ENCODE results near the gene CHIT1.
A peak's percentile ranks its signal among the peaks of the same experiment; 100 is the strongest.
"Not testable (repeated sequence)": the region's sequence is repeated elsewhere in the genome, so short reads cannot be mapped to it uniquely, and the experiment has no call there.

CHIT1 gene

DNA sequence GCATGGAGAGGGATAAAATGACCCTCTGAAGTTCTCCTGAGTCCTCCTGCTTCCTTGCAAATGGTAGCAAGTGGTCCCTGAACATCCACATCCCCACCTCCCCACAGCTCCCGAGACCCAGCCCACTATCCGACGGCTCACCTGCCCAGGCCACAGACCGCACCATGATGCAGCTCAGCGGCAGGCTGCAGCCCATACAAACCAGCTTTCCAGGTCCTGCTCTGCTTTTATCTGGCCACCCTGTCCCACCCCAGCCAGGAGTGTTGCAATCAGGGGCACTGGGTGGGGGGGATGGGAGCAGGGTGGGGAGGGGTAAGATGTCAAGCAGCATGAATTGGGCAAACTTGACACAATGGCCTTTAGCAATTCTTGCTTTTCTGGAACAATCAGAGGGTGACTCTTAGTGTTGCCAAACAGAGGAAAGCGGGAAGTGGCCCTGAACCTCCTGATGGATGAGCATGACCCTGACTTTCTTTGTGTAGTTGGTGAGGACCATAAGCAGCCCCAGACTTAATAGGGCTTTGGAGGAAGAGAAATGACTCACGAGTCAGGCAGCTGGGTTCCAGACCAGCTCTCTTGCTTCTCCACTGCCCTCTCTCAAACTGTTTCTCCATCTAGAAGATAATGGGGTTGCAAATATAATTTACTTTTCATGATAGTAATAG lies at the start of gene CHIT1:
Gene CHIT1 (minus strand): TSS at position 203 of the 665 bp plus-strand sequence. CDS start 37 bp downstream, at position 166.
- DNase-seq (ENCODE audit: low read depth) = no peak

DNA sequence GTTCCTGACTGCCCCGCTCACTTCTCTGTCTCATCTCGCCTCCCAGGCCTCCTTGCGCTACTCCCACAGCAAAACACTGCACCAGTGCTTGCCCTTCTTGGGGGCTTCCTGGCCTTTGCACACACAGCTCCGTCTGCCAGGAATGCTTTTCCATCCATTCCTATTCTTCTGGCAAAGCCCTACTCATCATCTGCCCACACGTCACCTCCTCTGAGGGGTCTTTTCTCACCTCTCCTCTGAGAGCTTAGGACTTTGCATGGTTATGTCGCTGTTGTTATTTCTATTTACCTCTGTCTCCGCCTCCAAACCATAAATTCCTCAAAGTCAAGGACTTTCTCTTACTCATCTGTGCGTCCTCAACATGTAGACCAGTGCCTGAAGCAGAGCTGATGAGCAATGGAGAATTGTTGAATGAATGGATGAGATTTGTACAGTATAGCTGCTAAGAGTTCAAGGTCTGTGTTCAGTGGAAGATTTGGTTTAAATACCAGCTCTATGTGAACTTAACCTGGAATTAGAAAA lies 49.5 kb upstream of the CHIT1 start:
- DNase-seq (ENCODE audit: low read depth) = no peak

DNA sequence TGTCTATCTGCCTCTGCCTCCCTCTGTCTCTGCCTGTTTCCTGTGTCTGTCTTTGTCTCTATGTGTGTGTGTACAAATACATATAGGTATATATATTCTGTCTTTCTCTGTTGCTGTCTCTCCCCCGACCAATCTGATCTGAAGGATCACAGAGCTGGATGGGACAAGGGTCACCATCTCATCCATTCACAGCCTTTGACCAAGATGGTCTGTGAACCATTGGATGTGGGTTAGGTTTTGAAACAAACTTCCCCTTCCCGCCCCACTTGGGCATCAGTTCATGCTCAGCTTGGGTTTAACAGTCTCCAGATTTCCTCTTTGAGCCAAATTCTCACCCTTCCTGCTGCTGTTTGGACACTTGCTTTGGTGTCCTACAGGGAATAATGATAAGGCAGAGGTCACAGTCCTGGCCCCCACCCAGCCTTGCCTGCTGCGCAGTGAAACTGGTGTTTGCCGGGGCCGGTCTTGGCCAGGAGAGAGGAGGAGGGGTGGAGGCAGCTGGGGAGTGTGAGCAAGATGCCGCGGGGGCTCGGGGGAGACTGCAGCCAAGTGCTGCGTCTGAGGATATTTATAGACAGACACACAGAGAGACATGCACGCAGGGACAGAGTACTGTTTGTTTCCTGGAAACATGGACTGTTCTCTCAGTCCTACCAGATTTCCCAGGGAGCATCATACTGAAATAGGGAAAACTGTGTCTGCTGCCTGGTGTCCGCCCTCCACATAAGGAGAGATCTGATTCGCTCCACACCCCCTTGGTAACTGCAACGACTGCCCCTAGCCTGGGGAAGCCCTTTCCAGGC lies 48.8 kb upstream of the CHIT1 start:
- no peak for DNase-seq (ENCODE audit: low read depth)

DNA sequence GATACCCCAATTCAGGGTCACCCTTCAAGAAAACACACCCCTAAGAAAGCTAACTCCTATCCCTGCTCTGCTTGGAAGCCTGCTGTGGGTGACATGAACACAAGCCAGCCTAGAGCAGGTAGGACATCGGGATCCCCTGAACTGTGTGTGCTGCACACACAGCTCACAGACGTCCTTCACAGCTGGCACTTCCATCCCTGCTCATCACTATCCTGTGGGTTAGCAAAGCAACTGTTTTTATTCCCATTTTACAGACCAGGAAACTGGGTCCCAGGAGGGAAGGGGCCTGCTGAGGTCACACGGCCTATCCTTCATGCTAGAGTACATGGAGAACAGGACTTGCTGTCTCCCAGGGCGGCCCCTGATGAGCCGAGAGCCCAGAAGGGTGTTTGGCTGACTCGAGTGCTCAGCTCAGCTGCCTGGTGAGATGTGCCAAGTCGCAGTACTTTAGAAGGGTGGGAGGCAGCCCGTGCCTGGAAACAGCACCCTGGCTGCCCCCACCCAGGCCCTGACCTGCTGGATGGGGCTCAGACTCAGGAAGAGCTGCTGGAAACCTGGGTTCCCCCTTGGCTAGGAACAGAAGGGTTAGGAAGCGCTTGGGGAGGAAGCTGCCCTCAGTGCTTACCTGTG lies 47.6 kb upstream of the CHIT1 start:
- DNase-seq (ENCODE audit: low read depth) = no peak

DNA sequence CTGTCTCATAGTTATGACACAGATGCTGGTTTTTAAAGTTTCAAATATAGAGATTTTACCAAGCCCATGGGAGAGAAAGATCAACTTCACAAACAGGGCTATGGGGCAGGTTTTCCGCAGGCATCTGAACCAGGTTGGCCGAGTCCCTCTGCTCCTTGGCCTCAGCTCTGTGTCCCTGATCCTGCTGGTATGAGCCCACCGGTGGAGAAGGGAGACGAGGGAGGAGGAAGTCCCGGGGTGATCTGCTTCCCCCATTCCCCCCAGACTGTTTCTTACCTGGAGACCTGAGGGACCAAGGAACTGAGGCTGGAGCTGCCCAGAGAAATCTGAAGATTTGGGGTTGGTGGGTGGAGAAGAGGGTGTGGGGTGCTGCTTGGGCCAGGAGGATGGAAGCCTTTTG lies 46.9 kb upstream of the CHIT1 start:
- DNase-seq (ENCODE audit: low read depth) = no peak

DNA sequence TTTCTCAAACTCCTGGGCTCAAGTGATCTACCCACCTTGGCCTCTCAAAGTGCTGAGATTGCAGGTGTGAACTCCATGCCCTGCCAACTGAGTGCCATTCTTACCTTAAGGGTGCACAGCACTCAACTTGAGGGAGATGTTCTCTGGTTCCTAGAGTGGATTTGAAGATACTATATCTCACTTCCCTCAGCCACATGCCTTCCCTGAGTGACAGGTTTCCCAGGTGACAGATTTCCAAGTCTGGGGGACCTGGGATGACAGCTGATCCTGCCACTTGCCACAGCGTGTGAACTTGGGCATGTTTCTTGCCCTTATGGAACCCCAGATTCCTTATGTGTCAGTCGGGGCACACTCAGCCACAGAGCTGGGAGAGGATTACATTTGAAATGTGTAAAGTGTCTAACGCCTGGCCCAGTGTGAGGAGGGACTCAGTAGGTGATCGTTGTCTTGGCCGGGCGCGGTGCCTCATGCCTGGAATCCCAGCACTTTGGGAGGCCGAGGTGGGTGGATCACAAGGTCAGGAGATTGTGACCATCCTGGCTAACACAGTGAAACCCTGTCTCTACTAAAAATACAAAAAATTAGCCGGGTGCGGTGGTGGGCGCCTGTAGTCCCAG lies 46.3 kb upstream of the CHIT1 start:
- DNase-seq (ENCODE audit: low read depth) = no peak

DNA sequence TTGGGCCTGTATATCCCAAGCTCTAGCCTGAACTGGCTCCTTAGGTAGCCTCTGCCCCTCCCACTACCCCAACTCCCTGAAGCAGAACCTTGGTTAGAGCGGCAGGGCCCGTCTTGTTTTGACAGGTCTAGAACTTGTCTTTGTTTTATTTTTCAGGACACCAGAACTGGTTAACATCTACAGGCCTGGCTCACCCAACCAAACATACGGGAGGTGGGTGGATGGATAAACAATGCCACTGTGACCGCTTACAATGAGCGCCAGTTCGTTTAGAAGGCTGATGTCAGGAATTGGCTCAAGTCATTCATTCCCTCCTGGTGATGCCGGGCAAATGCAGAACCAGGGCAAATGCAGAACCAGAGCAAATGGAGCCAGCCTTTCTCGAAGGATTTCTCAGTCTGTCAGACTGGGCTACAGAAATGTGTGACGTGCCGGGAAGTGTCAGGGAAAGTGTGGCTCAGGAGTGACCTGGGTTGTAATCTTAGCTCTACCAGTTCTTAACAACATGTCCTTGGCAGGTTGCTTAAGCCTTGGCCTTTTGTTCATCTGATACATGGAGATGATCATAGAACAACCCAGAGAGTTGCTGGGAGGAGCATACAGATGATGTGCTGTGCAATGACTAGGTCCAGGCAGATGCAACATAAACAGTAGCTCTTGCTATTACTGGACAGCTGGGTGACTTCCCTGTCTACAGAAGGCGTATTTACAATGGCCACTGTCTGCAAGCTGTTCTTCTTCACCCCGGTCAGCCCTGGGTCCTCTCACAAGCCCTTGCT lies 45.3 kb upstream of the CHIT1 start:
- no peak for DNase-seq (ENCODE audit: low read depth)

DNA sequence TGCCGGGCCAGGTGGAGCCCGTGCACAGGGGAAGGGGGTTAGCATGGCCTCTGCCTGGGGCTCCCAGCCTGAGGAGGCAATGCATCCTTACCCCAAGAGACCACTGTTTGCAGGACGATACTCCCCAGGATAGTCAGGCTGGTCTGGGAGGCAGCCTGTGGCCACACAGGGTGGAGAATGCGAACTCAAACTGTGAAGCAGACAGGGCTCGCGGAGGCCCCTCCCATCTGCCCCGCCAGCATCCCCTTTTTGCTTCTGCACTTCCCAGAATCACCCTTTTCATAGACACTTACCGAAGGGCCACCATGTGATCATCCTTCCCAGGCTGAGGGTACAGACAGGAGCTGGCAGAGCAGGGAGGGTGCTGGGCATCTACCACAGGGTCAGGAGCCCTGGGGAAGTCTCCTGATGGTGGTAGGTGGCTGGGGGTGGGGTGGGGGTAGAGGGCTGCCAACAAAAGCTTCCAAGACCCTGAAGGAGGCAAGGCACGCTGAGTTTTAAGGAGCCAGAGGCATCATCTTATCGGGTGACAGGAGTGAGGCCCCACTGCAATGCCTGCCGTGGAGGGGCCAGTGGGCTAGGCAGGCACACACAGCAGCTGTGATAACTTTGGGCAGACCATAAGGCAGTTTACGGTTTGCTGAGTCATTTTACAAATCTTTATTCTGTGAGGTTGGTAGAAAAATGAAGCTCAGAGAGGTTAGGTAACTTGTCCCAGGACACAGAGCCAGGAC lies 44.6 kb upstream of the CHIT1 start:
- DNase-seq (ENCODE audit: low read depth) = no peak

DNA sequence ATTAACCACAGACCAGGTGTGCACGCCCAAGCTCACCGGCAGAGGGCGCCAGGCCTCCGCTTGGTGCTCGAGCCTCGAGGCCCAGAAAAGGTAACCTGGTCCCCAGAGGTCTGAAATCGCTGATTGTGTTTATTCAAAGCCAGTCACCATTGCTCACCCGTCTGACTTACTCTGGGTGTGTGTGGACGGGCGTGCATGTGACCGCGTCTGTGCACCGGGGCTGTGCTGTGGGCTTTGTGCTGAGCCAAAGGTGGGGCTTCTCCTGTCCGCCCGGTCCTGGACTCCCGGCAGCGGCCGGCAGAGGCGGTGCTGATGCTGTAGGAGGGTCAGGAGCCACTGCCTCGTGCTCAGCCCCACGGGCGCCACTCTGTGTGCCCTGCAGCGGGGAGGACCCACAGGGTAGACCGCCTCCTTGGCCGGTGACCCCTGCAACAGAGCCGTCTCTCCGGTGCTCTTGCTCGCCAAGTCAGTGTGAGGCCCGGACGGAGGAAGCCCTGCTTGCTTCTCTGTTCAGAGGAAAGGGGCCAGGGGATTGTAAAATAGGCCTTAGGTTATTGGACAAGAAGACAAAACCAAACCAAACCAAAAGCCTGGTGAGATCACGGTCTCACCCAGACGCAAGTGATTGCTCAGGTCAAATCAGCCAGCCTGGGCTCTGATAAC lies 43.9 kb upstream of the CHIT1 start:
- no peak for DNase-seq (ENCODE audit: low read depth)

DNA sequence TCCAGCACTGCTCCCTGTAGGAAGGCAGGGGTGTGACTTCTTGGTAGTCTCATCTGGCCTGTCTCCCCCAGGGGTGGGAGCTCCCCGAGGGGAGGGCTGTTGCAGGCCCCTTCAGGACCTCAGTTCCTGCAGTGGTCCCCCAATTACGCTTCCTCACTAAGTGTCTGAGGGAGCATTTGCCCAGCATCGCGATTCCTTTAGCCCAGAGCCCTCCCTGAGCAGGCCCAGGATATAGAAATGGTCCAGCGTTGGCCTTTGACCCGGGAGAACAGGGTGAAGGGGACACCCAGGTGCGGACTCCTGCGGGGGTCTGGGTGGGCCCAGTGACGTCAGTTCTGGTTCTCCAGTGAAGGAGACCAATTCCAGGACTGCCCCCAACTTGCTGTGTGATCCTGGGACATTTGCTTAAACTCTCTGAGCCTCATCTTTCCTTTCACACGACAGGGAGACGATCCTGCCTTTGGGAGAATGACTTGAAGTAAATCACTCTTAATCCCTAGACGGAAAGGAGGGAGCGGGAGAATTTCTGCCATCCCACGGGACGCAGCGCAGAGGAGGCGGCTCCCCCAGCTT lies 43.2 kb upstream of the CHIT1 start:
- DNase-seq (ENCODE audit: low read depth) = no peak

DNA sequence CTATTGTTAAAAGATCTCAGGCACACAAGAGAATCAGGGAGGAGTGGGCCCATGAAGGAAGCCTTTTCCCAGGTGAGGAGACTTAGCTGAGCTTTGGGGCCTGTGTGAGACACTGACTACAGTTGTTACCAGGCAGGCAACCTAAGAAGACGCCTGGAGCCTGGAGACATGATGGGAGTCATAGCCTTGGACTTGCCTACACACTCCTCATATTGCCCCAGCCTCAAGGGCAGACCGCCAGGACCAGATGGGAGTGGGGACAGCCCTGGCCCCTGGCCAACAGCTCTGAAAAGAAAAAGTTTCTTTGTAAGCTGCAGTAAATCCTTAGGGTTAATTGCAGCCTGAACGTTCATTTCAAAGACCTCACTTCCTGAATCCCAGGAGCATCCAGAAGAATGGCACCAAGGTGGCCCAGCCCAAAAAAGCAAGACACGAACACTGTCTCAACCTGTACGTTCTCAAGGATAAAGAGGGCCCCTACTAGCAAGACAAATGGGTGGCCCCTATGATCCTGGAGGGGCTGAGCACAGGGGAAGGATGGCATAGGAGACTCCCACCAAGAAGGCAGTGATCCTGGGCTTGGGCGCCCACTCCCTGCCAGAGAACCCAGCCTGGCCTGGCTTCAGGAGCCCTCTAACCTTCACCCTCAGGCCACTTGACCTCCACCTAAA lies 42.6 kb upstream of the CHIT1 start:
- DNase-seq (ENCODE audit: low read depth) = no peak

DNA sequence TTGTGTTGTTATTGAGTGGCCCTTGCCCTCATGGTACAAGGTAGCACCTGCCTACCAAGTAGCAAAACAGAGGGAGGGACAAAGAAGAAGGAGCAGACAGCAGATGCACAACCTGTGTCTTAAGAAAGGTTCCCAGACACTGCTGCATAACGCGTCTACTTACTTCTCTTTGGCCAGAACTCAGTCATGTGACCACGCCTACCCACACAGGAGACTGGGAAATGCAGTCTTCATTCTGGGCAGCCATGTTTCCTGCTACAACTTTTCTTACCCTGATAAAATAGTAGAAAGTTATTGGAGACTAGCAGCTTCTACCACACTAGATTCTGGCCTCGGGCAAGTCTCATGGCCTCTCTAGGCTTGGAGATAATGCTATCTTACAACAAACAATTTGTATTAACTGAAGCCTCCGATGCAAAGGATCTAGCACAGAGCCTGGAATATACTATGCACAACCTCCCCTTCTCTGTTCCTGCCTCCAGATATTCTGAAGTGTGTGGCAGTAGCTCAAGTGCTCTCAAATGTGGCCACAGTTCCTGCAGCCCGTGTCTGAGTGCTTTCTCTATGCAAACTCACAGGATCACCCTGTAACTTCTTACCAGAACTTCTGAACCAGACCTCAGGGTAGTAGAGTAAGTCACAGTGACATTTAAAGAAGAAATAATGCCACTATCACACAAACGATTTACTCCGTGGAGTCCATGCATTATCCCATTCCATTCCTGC lies 41.7 kb upstream of the CHIT1 start:
- DNase-seq (ENCODE audit: low read depth) = no peak

DNA sequence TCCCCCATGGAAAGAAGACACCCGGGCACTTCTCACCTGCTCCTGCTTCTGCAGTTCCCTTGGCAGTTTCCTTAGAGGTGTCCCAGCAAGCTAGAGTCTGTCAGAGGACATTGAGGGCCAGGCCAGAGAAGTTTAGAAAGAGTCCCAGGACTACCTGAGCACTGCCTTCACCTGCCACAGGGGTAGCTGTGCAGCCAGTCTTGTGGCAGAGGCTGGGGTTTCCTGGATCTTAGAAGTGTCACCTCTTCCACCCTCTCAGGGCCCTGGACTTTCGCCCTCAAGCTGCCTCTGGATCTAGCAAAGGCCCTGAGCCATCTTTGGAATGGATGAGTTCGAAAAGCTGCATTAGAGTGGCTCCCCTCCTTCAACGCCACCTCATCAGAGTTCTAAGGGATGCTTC lies 41.0 kb upstream of the CHIT1 start:
- DNase-seq (ENCODE audit: low read depth) = no peak

DNA sequence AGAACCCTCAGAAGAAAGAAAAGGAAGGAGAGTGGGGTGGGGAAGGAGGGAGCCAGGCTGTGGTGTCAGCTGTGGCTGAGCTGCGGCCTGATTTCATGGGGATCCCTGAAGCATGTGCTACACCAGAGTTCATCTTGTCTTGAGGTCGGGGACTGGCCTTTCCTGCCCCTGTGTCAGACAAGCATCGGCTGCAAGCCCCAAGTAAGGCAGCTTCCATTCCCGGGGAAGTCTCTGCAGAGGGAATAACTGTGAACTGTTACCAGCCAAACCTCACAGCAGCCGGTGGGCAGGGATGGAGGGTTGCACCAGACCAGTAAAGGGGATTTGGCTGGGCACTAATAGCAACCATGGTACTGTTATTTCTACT lies 40.2 kb upstream of the CHIT1 start:
- no peak for DNase-seq (ENCODE audit: low read depth)

DNA sequence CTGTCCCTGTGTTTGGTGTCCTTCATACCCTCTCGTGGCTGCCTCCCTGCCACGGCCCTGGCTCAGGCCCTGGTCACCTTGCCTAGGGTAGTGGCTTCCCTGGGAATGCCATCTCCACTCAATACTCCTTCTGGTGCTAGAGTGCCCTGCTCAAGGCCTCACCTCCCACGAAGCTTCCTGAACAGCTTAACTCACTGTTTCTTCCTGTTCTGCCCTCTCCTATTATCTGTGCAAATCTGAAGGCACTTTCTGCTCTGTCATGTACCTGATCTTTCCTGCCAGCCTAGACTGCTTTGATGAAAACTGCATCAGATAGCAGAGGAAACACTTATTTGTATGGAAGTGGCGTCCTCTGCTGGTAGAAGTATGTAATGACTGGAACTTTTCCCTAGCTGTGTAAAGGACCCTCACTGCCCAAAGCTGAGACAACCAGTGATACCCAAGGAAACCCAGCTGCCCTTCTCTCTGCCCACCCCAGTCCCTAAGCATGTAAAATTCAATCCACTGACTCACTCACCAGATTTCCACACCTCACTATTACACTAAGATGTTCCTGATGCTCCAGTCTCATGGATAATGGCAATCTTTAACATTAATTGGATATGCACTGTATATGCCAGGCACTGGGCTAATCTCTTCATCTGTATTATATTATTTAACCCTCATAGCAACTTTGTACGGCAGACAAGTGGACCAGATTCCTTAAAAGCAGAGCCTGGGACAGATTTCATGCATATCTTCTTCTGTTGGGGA lies 39.6 kb upstream of the CHIT1 start:
- DNase-seq (ENCODE audit: low read depth) = peak; percentile 69

DNA sequence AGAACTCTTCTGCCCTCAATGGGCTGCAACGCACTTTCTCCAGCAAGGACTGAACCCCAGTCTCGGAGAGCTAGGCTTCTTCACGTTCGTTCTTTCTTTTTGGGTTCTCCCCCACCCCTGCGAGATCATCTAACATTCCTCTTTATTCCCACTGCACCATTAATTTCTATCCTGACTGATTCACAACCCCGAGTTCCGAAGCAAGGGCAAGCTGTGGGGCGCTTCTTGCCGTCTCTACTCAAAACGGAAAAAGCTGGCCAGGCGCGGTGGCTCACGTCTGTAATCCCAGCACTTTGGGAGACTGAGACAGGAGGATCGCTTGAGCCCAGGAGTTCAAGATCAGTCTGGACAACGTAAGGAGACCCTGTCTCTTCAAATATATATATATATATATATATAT lies 38.4 kb upstream of the CHIT1 start:
- no peak for DNase-seq (ENCODE audit: low read depth)

DNA sequence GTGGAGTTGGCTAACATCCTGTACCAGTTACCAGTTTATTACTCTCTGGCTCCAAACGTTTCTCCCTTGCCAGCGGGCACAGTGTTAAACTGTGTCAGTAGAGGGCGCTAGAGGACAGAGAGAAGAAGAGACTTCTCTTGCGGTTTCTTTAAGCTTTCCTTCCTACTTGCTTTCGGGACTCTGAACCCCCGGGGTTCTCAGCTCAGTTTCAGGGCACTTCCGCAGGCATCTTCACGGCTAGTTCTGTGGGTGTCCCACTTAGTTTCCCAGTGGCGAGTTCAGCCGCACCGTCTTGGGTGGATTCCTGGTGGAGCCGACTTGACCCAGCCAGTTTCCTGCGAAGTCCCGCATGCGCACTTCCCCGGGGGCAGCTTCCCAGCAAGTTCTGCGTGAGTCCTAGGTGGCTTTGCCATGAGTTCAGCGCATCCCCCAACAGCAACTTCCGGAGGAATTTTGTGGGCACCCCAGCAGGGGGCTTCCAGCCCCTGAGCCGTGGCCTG lies 37.9 kb upstream of the CHIT1 start:
- peak; percentile 76 for DNase-seq (ENCODE audit: low read depth)

DNA sequence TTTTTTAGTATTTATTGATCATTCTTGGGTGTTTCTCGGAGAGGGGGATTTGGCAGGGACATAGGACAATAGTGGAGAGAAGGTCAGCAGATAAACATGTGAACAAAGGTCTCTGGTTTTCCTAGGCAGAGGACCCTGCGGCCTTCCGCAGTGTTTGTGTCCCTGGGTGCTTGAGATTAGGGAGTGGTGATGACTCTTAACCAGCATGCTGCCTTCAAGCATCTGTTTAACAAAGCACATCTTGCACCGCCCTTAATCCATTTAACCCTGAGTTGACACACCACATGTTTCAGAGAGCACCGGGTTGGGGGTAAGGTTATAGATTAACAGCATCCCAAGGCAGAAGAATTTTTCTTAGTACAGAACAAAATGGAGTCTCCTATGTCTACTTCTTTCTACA lies 36.7 kb upstream of the CHIT1 start:
- not testable (repeated sequence) for DNase-seq (ENCODE audit: low read depth)

Measured in CMK (cell line).